WTC11 (cell line): Measurements from ENCODE around the gene GNMT. TPM values are rescaled to one million over a fixed set of nuclear protein-coding genes. Genes with fewer than 3 reads are reported as not detected.

Source experiments
- ATAC-seq: fragments of 200-7000 bp; cut with Tn5 transposase; 2 replicates; pipeline ENCODE4 v1.10.0; 2021; ENCODE audit warnings: mild to moderate bottlenecking, moderate library complexity
- CTCF ChIA-PET: fragments of 300-600 bp; sonication (Branson Sonifier 250); formaldehyde crosslinking; loops from one replicate; lab custom pipeline; 2021; ENCODE audit warnings: antibody characterized with exemption; lab: Charles Lee
- POLR2A ChIA-PET: fragments of 350-600 bp; sonication (Branson Sonifier 250); formaldehyde crosslinking; loops from one replicate; lab custom pipeline; 2021; ENCODE audit warnings: antibody characterized with exemption; lab: Charles Lee
- DNase-seq: peaks from one replicate; pipeline ENCODE4 v3.0.0; 2021; ENCODE audit warnings: low spot score
- H3K27ac Mint-ChIP-seq: 2 replicates; pipeline ENCODE4 v1.8.0; 2021; ENCODE audit warnings: mixed read lengths
- H3K27me3 Mint-ChIP-seq: 2 replicates; pipeline ENCODE4 v1.8.0; 2021; ENCODE audit warnings: low read depth, mild to moderate bottlenecking, moderate library complexity, mixed read lengths
- H3K36me3 Mint-ChIP-seq: 2 replicates; pipeline ENCODE4 v1.8.0; 2021; ENCODE audit warnings: mixed read lengths
- H3K4me1 Mint-ChIP-seq: 2 replicates; pipeline ENCODE4 v1.8.0; 2022; ENCODE audit warnings: mixed read lengths
- H3K4me3 Mint-ChIP-seq: 2 replicates; pipeline ENCODE4 v1.8.0; 2021; ENCODE audit warnings: mild to moderate bottlenecking, moderate library complexity, mixed read lengths
- H3K9me3 Mint-ChIP-seq: 2 replicates; pipeline ENCODE4 v1.8.0; 2021; ENCODE audit warnings: mixed read lengths
- AR ChIP-seq: fragments of 250-450 bp; sonication (Bioruptor Pico); IDR thresholded peaks from 2 replicates; pipeline ENCODE4 v1.9.0; 2021; ENCODE audit warnings: mild to moderate bottlenecking
- ARID4B ChIP-seq: sonication (generic); formaldehyde crosslinking; IDR thresholded peaks from 2 replicates; pipeline ENCODE4 v1.8.0; 2023; ENCODE audit warnings: missing genetic modification reagents, mild to moderate bottlenecking, borderline replicate concordance
- E2F4 ChIP-seq: sonication (generic); formaldehyde crosslinking; IDR thresholded peaks from 2 replicates; pipeline ENCODE4 v1.8.1; 2022; ENCODE audit warnings: low read depth, mild to moderate bottlenecking, moderate library complexity, missing genetic modification reagents, borderline replicate concordance
- E2F5 ChIP-seq: sonication (generic); formaldehyde crosslinking; IDR thresholded peaks from 2 replicates; pipeline ENCODE4 v1.8.1; 2022; ENCODE audit warnings: mild to moderate bottlenecking, moderate library complexity, missing genetic modification reagents
- ERG ChIP-seq: fragments of 250-450 bp; sonication (Bioruptor Pico); IDR thresholded peaks from 2 replicates; pipeline ENCODE4 v1.8.0; 2021; ENCODE audit warnings: mild to moderate bottlenecking
- FOXJ3 ChIP-seq: sonication (generic); formaldehyde crosslinking; IDR thresholded peaks from 2 replicates; pipeline ENCODE4 v1.9.0; 2021; ENCODE audit warnings: missing genetic modification reagents, mild to moderate bottlenecking, borderline replicate concordance
- HMGA2 ChIP-seq: fragments of 250-450 bp; sonication (Bioruptor Pico); IDR thresholded peaks from 2 replicates; pipeline ENCODE4 v1.4.0; 2021; ENCODE audit warnings: mild to moderate bottlenecking, moderate library complexity
- NFYB ChIP-seq: sonication (generic); formaldehyde crosslinking; conservative IDR thresholded peaks from 2 replicates; pipeline ENCODE4 v1.8.0; 2022; ENCODE audit warnings: low read depth, missing genetic modification reagents
- OVOL2 ChIP-seq: fragments of 250-450 bp; sonication (Bioruptor Pico); IDR thresholded peaks from 2 replicates; pipeline ENCODE4 v1.9.0; 2021; ENCODE audit warnings: mild to moderate bottlenecking, borderline replicate concordance
- SP1 ChIP-seq: sonication (generic); formaldehyde crosslinking; conservative IDR thresholded peaks from 2 replicates; pipeline ENCODE4 v1.8.1; 2022; ENCODE audit warnings: missing genetic modification reagents
- STAT6 ChIP-seq: sonication (generic); formaldehyde crosslinking; conservative IDR thresholded peaks from 2 replicates; pipeline ENCODE4 v1.8.1; 2023; ENCODE audit warnings: mild to moderate bottlenecking, low read depth, missing genetic modification reagents, moderate library complexity
- ZBTB21 ChIP-seq: sonication (generic); formaldehyde crosslinking; IDR thresholded peaks from 2 replicates; pipeline ENCODE4 v1.8.1; 2023; ENCODE audit warnings: mild to moderate bottlenecking, missing genetic modification reagents, borderline replicate concordance
- ZNF263 ChIP-seq: sonication (generic); formaldehyde crosslinking; IDR thresholded peaks from 2 replicates; pipeline ENCODE4 v1.8.1; 2022; ENCODE audit warnings: low read depth, mild to moderate bottlenecking, moderate library complexity, missing genetic modification reagents
- ZNF317 ChIP-seq: sonication (generic); formaldehyde crosslinking; IDR thresholded peaks from 2 replicates; pipeline ENCODE4 v1.8.1; 2023; ENCODE audit warnings: low read depth, mild to moderate bottlenecking, moderate library complexity, missing genetic modification reagents, borderline replicate concordance
- total RNA-seq: library from RNA; stranded (reverse); gene quantifications from 3 replicates; pipeline ENCODE4 v1.2.3, GENCODE V29; 2021

The GNMT gene
- total RNA-seq, 1 experiment from 2014 or later: 2.0 TPM

- H3K9me3 Mint-ChIP-seq: no peaks in the 10 kb centered on the region
- no peak for TF ChIP-seq HMGA2 (CRISPR knock-in tag)
- TF ChIP-seq ERG (CRISPR knock-in tag): no peak
- POLR2A ChIA-PET: no interaction called here
- H3K36me3 Mint-ChIP-seq: no peaks in the 10 kb centered on the region
- no peaks in the 10 kb centered on the region; the same call in 1 of the 2 replicates for H3K27me3 Mint-ChIP-seq
- CTCF ChIA-PET: interaction anchor here (1.6 kb wide), 1 partner anchor 100 kb away, joined by 4 read pairs; the partner anchor contains the start of genes KLHDC3 and MEA1
- DNase-seq: no peak
- H3K4me1 Mint-ChIP-seq: peaks cover 5% of the 10 kb centered on the region
- no peak for ATAC-seq
- no peak overlapping the region for H3K4me3 Mint-ChIP-seq
- H3K27ac Mint-ChIP-seq: no peak overlapping the region
Measured at GRCh38 chr6:42914546-42914945, 46.0 kb upstream of the GNMT start.

- H3K9me3 Mint-ChIP-seq: no peaks in the 10 kb centered on the region
- no peak within 1 kb of the TSS for H3K4me3 Mint-ChIP-seq
- TF ChIP-seq SP1 (CRISPR knock-in tag) (no peak), STAT6 (CRISPR knock-in tag) (no peak), ERG (CRISPR knock-in tag) (no peak), ZNF317 (CRISPR knock-in tag) (no peak)
- DNase-seq: no peak
- H3K36me3 Mint-ChIP-seq: no peaks in the 10 kb centered on the region
- CTCF ChIA-PET: no interaction called here
- H3K27me3 Mint-ChIP-seq: no peaks in the 10 kb centered on the region; the same call in 1 of the 2 replicates
- no peak for ATAC-seq
- POLR2A ChIA-PET: no interaction called here
- no peak within 1 kb of the TSS for H3K27ac Mint-ChIP-seq
- peaks cover 5% of the 10 kb centered on the region for H3K4me1 Mint-ChIP-seq
Measured at GRCh38 chr6:42915732-42916131, 44.8 kb upstream of the GNMT start, which contains the start of gene PTCRA. TSS of gene PTCRA (plus strand) at chr6:42916053. CDS start at chr6:42916070, 17 bp downstream.

- ATAC-seq: no peak
- CTCF ChIA-PET: interaction anchor here (1.2 to 1.3 kb wide), 2 partner anchors 9 to 13 kb away, joined by 3 to 4 read pairs; partner anchors contain the start of gene CNPY3
- no peak for TF ChIP-seq ARID4B (CRISPR knock-in tag)
- TF ChIP-seq ZNF263 (CRISPR knock-in tag): no peak
- no peak for TF ChIP-seq E2F4 (CRISPR knock-in tag)
- no peak for TF ChIP-seq E2F5 (CRISPR knock-in tag)
- no peak for TF ChIP-seq FOXJ3 (CRISPR knock-in tag)
- no peak for TF ChIP-seq ZBTB21 (CRISPR knock-in tag)
- TF ChIP-seq AR (CRISPR knock-in tag): no peak
- TF ChIP-seq OVOL2 (CRISPR knock-in tag): no peak
- no peak for TF ChIP-seq SP1 (CRISPR knock-in tag)
- TF ChIP-seq NFYB (CRISPR knock-in tag): no peak
Measured at GRCh38 chr6:42916288-42916687, 44.3 kb upstream of the GNMT start.

More at GRCh38 chr6:42916288-42916687, 44.3 kb upstream of the GNMT start:
- Mint-ChIP-seq H3K4me1 (peaks cover under 1% of the 10 kb centered on the region; the same call in 1 of the 2 replicates), H3K36me3 (no peaks in the 10 kb centered on the region), H3K27ac (no peak overlapping the region), H3K9me3 (no peaks in the 10 kb centered on the region), H3K27me3 (no peaks in the 10 kb centered on the region; the same call in 1 of the 2 replicates), H3K4me3 (no peak overlapping the region)
- no peak for DNase-seq
- POLR2A ChIA-PET: interaction anchor here (1.3 kb wide), 1 partner anchor 13 kb away, joined by 5 read pairs; the partner anchor contains the start of gene CNPY3
